ENCODE results near the gene ROR2. TPM values are rescaled to one million over a fixed set of nuclear protein-coding genes. Genes with fewer than 3 reads are reported as not detected.
"Not testable (repeated sequence)": the region's sequence is repeated elsewhere in the genome, so short reads cannot be mapped to it uniquely, and the experiment has no call there.

ROR2 gene
- total and polyA plus RNA-seq, 2 experiments from 2014 or later: 8.1 to 18.8 TPM

- TF ChIP-seq POLR2AphosphoS5 (IDR thresholded peaks at IDR 0.05; ENCODE audit: low read depth) (no peak), ZNF331 (CRISPR knock-in tag; IDR thresholded peaks at IDR 0.05; ENCODE audit: low read depth) (no peak), JUNB (IDR thresholded peaks at IDR 0.05; ENCODE audit: unreplicated experiment) (no peak), EZH2phosphoT487 (IDR thresholded peaks at IDR 0.05; ENCODE audit: unreplicated experiment) (no peak), EZH2 (IDR thresholded peaks at IDR 0.05; ENCODE audit: low read depth, unreplicated experiment) (no peak), STAT1 (IDR thresholded peaks at IDR 0.05; ENCODE audit: unreplicated experiment) (no peak), CREB1 (CRISPR knock-in tag; IDR thresholded peaks at IDR 0.05; ENCODE audit: low read depth) (no peak), ETS1 (IDR thresholded peaks at IDR 0.05) (no peak), CTCF (conservative IDR thresholded peaks at IDR 0.05; ENCODE audit: low read depth in 2 of 2) (no peak)
Observed at GRCh38 chr9:91623004-91623403, 327.0 kb downstream of the ROR2 start (continued).

GRCh38 chr9:91622121-91622520 is 327.9 kb downstream of the ROR2 start:
- H3K4me3 ChIP-seq; H3K27me3 ChIP-seq (ENCODE audit: insufficient read depth); H3K9me2 ChIP-seq (ENCODE audit: insufficient read depth); H3K4me1 Mint-ChIP-seq; H3K27ac ChIP-seq (ENCODE audit: low read depth); H3K36me3 Mint-ChIP-seq (ENCODE audit: low read depth); H3K79me2 ChIP-seq (replicated peaks; ENCODE audit: insufficient read depth); H4K20me1 ChIP-seq (replicated peaks; ENCODE audit: insufficient read depth); H2AFZ ChIP-seq; H3K4me3 Mint-ChIP-seq; H3K36me3 ChIP-seq (ENCODE audit: insufficient read depth); H3K4me2 ChIP-seq; DNase-seq (ENCODE audit: low spot score); H3K27me3 Mint-ChIP-seq (ENCODE audit: insufficient read depth, low read depth, poor library complexity); H3K27ac Mint-ChIP-seq; ATAC-seq; H3K9me3 Mint-ChIP-seq; H3F3A ChIP-seq (replicated peaks; ENCODE audit: low read depth); H3K4me1 ChIP-seq (ENCODE audit: insufficient read depth): not testable (repeated sequence)

- H3K9me3 Mint-ChIP-seq: peaks cover 12% of the 10 kb centered on the region; the same call in 2 of the 3 replicates
Observed at GRCh38 chr9:91614044-91614443, 336.0 kb downstream of the ROR2 start.

More at GRCh38 chr9:91614044-91614443, 336.0 kb downstream of the ROR2 start:
- not testable (repeated sequence) for H3K9me2 ChIP-seq (ENCODE audit: insufficient read depth); H3K79me2 ChIP-seq (replicated peaks; ENCODE audit: insufficient read depth); H2AFZ ChIP-seq; H3K36me3 Mint-ChIP-seq (ENCODE audit: low read depth); H3F3A ChIP-seq (replicated peaks; ENCODE audit: low read depth); H3K4me3 Mint-ChIP-seq; H3K27me3 Mint-ChIP-seq (ENCODE audit: insufficient read depth, low read depth, poor library complexity); DNase-seq (ENCODE audit: low spot score); H4K20me1 ChIP-seq (replicated peaks; ENCODE audit: insufficient read depth); H3K4me1 Mint-ChIP-seq; H3K4me1 ChIP-seq (ENCODE audit: insufficient read depth); H3K4me3 ChIP-seq; H3K27ac Mint-ChIP-seq; ATAC-seq; H3K27ac ChIP-seq (ENCODE audit: low read depth); H3K27me3 ChIP-seq (ENCODE audit: insufficient read depth); H3K4me2 ChIP-seq; H3K36me3 ChIP-seq (ENCODE audit: insufficient read depth)

Data from GM23338 (cell line).